Measurements from ENCODE around the gene PLXNA2.

DNA sequence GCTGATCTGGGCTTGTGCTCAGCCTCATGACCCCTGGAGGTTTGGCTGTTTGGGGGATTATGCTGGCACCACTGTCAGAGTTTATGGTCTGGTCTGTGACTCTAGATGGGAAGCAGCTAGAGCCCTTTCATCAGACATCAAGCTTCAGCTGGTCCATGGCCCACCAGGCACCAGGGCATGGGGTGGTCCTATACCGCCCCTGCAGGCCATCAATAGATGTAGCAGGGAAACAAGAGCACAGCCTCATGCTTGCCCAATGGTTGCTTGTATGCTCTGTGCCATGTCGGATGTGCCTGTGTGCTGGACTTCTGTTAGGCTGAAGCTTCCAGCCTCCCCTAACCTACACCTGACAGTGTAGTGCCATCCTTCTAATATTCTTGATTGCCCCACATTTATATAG lies 262.2 kb downstream of the PLXNA2 start:
- TF ChIP-seq, protein P1, sequence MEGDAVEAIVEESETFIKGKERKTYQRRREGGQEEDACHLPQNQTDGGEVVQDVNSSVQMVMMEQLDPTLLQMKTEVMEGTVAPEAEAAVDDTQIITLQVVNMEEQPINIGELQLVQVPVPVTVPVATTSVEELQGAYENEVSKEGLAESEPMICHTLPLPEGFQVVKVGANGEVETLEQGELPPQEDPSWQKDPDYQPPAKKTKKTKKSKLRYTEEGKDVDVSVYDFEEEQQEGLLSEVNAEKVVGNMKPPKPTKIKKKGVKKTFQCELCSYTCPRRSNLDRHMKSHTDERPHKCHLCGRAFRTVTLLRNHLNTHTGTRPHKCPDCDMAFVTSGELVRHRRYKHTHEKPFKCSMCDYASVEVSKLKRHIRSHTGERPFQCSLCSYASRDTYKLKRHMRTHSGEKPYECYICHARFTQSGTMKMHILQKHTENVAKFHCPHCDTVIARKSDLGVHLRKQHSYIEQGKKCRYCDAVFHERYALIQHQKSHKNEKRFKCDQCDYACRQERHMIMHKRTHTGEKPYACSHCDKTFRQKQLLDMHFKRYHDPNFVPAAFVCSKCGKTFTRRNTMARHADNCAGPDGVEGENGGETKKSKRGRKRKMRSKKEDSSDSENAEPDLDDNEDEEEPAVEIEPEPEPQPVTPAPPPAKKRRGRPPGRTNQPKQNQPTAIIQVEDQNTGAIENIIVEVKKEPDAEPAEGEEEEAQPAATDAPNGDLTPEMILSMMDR (IDR thresholded peaks at IDR 0.05): peak; percentile 28
- TF ChIP-seq EZH2 (IDR thresholded peaks at IDR 0.05; ENCODE audit: borderline replicate concordance, insufficient read depth, low read depth, low read length, poor library complexity, severe bottlenecking): no peak
